Fibroblast of pulmonary artery (primary cell): ENCODE results near the gene SNED1.
"Not testable (repeated sequence)": the region's sequence is repeated elsewhere in the genome, so short reads cannot be mapped to it uniquely, and the experiment has no call there.

Experiments
- DNase-seq: peaks from one replicate; pipeline ENCODE4 v3.0.0-alpha.2; 2010; ENCODE audit warnings: low read depth
- H3K4me3 ChIP-seq: replicated peaks from 2 replicates; pipeline ENCODE4 v1.5.1; 2011; ENCODE audit warnings: low read depth, mild to moderate bottlenecking, control low read depth, low read length, moderate library complexity
- TF ChIP-seq, protein P1 (sequence below): IDR thresholded peaks from 2 replicates; pipeline ENCODE4 v1.5.1; 2011; ENCODE audit warnings: mild to moderate bottlenecking, control low read depth, low read length, inconsistent platforms; ENCODE audit errors: missing control alignments

The SNED1 gene

DNA sequence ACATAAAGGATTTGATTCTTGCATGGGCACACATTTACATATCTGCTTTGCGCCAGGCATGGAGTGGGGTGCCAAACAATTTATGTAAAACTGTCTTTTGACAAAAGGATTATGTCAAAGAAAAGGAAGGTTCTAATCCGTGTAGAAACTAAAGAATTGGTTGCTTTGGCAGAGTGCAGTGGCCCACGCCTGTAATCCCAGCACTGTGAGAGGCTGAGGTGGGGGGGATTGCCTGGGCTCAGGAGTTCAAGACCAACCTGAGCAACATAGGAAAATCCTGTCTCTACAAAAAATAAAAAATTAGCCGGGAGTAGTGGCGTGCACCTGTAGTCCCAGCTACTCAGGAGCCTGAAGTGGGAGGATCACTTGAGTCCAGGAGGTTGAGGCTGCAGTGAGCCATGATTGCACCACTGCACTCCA is 104.8 kb downstream of the SNED1 start:
- peak overlapping the region; percentile 93 for H3K4me3 ChIP-seq
- DNase-seq: no peak
- TF ChIP-seq, protein P1, sequence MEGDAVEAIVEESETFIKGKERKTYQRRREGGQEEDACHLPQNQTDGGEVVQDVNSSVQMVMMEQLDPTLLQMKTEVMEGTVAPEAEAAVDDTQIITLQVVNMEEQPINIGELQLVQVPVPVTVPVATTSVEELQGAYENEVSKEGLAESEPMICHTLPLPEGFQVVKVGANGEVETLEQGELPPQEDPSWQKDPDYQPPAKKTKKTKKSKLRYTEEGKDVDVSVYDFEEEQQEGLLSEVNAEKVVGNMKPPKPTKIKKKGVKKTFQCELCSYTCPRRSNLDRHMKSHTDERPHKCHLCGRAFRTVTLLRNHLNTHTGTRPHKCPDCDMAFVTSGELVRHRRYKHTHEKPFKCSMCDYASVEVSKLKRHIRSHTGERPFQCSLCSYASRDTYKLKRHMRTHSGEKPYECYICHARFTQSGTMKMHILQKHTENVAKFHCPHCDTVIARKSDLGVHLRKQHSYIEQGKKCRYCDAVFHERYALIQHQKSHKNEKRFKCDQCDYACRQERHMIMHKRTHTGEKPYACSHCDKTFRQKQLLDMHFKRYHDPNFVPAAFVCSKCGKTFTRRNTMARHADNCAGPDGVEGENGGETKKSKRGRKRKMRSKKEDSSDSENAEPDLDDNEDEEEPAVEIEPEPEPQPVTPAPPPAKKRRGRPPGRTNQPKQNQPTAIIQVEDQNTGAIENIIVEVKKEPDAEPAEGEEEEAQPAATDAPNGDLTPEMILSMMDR: no peak

DNA sequence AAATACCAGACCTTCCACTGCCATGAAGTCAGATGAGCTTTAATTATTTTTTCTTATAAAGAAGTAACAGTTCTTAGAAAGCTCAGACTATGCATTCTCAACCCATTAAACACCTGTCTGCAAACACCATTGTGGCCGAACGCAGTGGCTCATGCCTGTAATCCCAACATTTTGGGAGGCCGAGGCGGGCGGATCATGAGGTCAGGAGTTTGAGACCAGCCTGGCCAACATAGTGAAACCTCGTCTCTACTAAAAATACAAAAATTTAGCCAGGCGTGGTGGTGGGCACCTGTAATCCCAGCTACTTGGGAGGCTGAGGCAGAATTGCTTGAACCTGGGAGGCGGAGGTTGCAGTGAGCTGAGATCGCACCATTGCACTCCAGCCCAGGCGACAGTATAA is 106.2 kb downstream of the SNED1 start:
- DNase-seq, H3K4me3 ChIP-seq: not testable (repeated sequence)

DNA sequence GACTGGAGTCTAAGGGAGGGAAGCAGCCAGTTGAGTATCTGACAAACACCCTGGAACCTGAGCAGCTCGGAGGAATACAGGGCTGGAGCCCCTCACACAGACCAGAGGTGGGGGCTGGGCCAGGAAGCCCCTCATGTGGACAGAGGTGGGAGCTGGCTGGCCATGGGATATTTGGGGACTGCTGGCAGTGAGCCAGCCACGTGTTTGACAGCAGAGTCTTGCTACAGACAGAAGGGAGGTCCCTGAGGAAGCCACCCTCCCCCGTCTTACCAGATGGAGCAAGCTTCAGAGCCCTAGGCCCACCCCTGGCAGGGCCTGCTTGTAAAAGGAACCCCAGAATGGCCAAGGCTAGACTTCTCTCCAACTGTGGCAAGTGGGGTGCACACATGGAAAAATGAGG is 107.2 kb downstream of the SNED1 start:
- DNase-seq: no peak
- TF ChIP-seq, protein P1: no peak

DNA sequence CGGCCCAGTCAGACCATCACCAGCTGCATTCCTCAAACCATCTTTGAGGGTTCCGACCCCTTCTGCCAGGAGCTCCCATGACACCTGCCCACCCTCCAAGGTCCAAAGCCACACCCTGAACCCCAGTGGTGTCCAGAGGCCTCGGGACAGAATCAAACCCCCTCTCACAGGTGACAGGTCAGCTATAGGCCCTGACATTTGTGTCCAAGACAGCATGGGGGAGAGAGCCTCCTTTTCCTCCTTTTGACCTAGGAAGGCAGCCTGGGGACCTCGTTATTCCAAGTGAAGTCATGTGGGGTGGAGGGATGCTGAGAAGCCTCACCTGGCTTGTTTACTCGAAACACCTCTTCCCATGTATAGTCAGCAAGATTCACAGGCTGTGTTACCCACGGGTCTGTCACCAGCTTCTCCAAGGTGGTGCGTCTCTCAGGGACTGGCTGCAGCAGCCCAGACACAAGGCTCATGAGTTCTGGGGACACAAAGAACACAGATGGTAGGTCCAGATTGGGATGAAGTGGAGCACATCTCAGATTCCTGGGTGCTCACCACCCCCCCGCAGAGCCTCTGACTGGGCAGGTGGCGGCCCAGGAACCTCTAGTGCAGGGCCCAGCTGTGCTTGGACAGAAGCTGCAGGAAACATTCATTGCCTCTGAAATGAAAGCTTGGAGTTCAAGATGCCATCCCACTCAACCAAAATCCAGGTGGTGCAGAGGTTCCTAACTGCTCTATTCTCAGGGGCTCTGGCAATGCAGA is 108.8 kb downstream of the SNED1 start:
- no peak overlapping the region for H3K4me3 ChIP-seq
- TF ChIP-seq, protein P1: no peak
- no peak for DNase-seq

More for the DNA sequence above, 107.2 kb downstream of the SNED1 start:
- no peak overlapping the region for H3K4me3 ChIP-seq

DNA sequence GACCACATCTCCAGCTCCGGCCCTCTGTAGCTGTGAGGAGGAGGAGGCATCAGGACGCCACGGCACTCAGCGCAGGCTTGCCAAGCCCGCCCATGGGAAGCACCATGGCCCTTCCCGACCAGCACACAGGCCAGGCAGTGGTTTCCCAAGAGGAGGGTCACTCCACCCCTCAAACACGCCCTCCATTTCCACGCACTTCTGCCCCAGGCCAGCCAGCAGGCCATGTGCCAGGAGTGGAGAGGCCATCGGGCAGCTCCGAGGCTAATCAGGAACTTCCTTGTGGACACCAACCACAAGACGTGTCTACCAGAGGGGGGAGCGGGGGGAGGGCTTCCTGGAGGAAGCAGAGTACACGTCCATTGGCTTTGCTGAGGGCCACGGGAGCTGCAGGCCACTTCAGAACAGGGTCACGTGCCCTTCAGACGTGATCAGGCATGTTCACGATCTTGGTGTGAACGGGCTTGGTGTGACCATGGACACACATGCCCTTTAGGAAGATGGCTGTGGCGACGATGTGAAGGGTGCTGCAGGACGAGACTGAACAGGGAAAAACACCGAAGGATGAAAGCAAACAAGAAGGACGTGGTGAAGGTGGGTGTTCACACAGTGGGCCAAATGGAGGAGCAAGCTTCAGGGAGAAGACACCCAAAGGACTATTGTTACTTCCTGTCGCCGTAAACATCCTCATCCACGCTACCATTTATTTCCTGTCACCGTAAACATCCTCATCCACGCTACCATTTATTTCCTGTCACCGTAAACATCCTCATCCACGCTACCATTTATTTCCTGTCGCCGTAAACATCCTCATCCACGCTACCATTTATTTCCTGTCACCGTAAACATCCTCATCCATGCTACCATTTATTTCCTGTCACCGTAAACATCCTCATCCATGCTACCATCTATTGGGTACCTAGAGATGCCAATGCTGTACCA is 110.1 kb downstream of the SNED1 start:
- TF ChIP-seq, protein P1: no peak
- DNase-seq: no peak
- no peak overlapping the region for H3K4me3 ChIP-seq

DNA sequence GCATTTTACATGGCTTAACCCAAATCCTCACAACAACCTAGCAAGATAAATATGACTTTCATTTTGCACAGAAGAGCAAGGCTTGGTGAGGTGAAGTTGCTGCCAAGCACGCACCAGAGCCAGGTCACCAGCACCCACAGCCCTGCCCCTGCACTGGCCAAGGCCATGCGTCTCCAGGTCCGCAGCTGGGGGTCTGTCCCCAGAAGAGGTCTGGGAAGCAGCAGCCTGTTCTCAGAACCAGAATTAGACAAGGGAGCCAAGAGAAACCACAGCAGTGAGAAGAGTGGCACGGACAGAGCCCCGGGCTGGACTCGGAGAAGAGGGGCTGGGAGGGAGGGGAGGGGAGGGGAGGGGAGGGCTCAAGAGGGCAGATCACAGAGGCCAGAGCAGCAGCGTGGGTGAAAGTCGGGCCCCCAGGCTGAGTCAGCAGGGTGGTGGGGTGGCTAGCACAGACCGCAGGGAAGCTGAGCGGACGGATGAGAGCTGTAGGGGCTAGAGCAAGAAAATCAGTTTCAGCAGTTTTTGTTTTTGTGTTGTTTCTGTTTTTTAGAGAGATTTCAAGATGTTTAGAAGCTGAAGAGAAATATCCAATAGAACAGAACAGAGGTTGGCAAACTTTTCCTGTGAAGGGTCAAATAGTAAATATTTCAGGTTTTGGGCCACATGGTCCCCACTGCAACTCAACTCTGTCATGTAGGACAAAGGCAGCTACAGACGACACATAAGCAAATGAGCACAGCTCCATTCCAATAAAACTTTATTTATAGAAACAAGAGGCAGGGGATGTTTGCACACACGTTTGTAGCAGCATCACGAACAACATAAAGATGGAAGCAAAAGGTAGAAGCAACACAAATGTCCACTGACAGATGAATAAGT is 111.0 kb downstream of the SNED1 start:
- DNase-seq: no peak
- TF ChIP-seq, protein P1: no peak
- H3K4me3 ChIP-seq: no peak overlapping the region

DNA sequence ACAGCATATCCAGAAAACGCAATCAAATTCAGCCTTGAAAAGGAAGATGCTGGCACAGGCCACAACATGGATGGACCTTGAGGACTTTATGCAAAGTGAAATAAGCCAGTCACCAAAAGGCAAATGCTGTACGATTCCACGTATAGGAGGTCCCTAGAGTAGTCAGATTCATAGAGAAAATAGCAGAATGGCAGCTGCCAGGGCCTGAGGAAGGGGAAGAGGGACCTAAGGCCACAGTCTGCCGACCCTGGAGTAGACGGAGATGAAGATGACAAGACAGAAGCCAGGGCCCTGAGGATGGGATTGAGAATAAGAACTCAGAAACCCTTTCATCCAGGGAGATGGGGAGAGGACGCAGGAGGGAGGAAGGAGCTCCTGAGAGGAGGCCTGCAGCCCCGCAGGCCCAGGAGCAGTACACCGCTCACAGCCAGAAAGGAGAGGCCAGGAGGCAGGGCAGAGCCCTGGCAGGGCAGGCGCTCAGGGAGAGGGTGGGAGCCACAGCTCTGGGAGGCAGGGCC is 111.7 kb downstream of the SNED1 start:
- no peak overlapping the region for H3K4me3 ChIP-seq
- DNase-seq: no peak
- TF ChIP-seq, protein P1: no peak
